PC-9 (cell line): ENCODE measurements around the gene MAST4.

Source experiments
- CTCF ChIP-seq: fragments of 200-600 bp; sonication (generic); conservative IDR thresholded peaks from 2 replicates; pipeline ENCODE4 v1.6.1; 2017; ENCODE audit warnings: mixed run types, antibody characterized with exemption, mild to moderate bottlenecking, moderate library complexity
- EZH2 ChIP-seq: fragments of 200-600 bp; sonication (generic); IDR thresholded peaks from 2 replicates; pipeline ENCODE4 v1.8.0; 2017; ENCODE audit warnings: antibody characterized with exemption, low read depth

GRCh38 chr5:66617991-66618768, 22.0 kb downstream of the MAST4 start:
- no peak for TF ChIP-seq CTCF
- TF ChIP-seq EZH2: no peak
